HG02763 (cell line): ENCODE data around the gene NFIX.

Source experiments
- ATAC-seq: cut with Tn5 transposase; IDR thresholded peaks from one replicate; pipeline ENCODE4 v1.9.1; 2021; ENCODE audit warnings: mild to moderate bottlenecking, moderate library complexity; ENCODE audit not compliant: unreplicated experiment

NFIX gene

GRCh38 chr19:13053238-13053637 lies 58.0 kb downstream of the NFIX start:
- no peak for ATAC-seq

GRCh38 chr19:13053761-13054625 lies 58.7 kb downstream of the NFIX start:
- no peak for ATAC-seq

- no peak for ATAC-seq
Observed at GRCh38 chr19:13054626-13055212, 59.4 kb downstream of the NFIX start.

DNA sequence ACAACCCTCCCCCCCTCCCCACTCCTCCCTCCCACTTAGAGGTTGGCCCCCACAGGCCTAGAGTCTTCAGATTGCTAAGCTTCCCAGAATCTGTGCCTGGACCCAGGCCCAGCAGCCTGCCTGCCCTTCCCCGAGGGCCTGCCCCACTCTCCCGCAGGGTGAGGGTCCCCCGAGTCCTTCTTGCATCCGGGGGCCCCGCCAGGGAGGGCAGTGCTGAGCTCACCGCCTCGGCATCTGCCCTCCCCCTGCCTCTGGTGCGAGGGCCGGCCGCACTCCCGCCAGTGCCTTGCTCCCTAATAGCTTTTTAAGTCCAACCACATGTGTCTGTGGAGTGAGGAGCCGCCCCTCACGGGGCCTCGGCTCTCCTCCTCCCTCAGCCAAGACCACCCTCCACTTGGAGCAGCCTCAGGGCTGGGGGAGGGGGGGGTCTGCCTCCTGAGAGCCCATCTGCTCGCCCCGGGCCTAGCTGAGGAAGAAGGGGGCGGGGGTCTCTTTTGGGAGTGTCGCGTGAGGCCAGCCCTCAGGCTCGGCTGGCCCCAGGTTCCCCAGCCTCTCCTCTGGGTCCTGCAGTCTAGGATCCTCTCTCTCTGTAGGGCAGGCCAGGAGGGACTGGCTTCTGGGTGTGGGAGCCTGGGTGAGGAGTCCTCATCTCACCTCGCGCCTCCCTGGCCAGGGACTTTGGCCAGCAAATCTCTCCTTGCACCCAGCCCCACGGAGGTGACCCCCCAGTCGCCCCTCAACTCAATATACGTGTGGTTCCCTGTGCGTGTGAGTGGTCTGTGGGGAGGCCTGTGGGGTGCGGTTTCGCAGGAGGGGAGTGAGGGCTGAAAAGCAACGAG lies 60.2 kb downstream of the NFIX start:
- no peak for ATAC-seq

GRCh38 chr19:13056052-13056660 lies 60.9 kb downstream of the NFIX start:
- ATAC-seq = no peak

- no peak for ATAC-seq
Observed at GRCh38 chr19:13057147-13057572, 61.9 kb downstream of the NFIX start.

DNA sequence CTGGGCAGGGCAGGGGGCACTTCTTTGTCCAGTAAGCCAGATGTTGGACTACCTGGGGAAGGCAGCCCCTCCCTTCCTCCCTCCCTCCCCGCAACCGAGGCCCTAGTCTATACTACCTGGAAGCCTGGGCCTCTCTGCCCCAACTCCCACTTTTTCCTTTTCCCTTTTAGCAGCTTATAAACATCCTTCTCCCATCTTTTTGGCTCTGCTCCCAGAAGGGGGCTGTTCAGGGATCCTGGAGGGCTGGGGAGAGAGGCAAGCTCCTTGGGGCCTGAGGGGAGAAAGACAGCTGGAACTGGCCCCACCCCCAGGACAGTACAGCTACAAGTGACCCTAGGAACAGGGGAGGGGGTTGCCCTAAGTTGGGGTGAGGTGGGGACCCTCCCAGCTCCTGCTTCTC lies 62.5 kb downstream of the NFIX start:
- no peak for ATAC-seq

DNA sequence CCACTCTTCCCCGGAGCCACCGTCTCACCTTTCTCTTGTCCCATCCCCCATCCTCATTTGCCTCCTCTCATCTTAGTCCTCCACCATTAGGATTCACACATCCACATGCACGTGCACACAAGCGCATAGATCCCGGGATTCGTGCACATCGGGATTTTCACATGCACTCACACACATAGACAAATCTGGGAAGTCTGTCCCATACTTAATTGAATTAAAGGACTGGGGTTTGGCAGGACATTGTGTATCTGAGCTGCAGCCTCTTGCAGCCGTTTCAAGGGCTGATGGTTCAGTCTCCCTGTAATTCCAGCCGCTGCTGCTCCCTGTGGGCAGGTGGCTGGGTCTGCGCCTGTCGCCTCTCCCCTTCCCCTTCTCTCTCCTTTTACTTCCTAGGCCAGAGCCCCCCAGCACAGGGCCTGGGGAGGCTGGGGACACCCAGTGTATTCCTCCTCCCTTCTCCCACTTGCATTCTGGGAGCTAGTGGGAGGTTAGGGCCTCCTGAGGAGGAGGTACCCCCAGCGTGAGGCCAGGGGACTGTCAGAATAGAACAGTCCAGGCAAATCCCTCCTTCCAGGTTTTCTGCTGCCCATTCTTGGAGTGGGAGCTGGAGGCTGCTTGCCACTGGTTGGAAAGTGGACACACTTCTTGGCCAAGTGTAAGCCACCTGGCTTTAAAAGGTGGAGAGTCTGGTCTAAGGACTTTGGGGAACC lies 63.8 kb downstream of the NFIX start:
- ATAC-seq = no peak

DNA sequence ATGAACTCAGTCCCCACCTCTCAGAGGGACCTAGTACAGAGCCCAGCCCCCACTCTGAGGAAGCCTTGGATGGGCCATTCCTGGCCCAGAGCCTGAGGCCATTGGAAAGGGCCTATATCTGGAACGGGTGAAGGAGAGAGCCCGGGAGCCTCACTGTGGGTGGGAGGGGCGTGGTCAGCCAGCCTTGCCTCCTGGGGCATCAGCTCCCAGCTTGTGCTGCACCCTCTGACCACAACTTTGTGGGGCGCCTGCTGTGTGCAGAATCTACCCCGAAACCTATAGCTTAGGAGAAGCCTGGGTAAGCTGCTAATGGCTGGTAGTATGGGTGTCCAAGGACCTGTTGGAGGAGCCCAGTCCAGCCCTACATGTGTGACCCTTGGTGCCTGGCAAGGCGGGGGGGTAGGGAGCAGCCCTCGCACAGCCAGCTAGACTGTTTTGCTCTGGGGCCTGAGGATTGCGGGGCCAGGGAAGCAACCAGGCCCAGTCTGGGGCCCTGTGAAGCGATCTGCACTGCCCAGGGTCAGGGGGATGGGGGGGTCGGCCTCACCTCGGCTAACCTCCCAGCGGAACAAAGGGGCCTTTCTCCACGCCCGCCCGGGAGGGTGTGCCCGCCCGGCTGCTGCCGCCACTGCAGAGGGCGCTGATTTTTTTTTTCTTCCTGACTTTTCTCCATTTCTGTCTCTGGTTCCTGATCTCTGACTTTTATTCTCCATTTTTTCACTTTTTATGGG lies 65.1 kb downstream of the NFIX start:
- ATAC-seq = no peak

- no peak for ATAC-seq
Observed at GRCh38 chr19:13060964-13061927, 66.0 kb downstream of the NFIX start.

- ATAC-seq = no peak
Observed at GRCh38 chr19:13062317-13062716, 67.0 kb downstream of the NFIX start.

DNA sequence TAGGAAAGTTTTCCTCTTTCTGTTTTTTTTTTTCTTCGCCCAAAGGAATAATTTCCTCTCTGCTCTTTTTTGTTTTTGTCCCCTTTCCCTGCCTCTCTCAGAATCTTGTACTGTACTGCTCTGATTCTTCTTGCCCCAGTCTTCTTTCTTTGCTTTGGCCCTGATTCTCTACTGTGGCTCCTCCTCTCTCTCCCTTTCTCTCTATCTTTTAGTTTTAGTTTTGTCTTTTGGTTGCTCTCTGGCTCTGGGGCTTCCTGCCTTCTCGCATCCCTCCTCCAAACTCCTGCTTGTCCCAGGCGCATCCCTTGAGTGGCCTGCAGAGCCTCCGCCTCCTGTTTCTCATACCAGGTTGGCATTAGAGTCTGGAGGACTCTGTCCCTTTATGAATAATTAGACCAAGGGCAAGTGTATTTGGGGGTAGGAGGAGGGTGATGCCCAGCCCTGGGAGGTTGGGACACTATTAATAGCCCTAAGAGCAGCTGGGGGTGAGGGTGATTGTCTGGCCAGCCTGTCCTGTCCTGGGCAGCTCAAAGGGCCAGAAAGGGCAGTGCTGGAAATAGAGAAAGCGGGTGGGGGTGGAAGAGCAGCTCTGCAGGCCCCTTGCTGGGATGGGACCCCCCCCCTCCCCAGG lies 68.3 kb downstream of the NFIX start:
- no peak for ATAC-seq

- no peak for ATAC-seq
Observed at GRCh38 chr19:13064092-13064489, 68.8 kb downstream of the NFIX start.

- ATAC-seq = no peak
Observed at GRCh38 chr19:13066226-13066625, 71.0 kb downstream of the NFIX start.

DNA sequence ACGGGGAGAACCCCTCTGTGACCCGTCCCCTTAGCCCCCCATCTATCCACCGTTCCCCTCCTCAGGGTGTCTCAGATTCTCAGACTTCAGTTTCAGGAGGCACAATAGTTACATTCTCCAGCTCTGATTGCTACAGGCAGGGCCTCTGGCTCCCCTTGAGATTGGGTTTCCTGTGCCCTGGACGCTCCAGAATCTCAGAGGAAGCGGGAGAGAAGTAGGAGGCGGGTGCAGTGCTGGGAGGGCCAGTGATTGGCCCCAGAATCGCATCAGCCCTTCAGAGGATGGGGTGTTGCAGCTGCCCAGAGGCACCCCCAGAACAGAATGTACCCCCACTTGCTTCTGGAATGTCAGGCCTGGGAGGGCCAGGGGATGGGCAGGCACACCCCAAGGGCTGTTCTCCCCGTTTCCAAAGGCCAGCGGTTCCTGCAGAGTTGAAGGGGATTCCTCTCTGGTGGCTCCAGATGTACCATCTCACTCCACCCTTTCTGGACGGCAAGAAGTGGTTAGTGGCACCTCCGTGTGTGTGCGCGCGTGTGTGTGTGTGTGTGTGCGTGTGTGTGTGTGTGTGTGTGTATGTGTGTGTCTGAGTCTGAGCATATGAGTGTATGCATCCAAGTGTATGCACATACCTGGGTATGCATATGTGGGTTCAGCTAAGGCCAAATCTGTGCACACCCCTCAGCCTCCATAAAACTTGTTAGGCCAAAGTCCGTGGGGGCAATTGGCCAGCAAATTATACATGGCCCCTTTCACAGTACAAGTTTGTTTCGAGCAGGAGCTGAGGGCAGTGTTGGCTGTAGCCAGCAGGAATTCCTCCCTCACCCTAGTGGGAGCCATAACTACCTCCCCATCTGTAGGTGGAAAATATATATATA lies 71.9 kb downstream of the NFIX start:
- no peak for ATAC-seq

DNA sequence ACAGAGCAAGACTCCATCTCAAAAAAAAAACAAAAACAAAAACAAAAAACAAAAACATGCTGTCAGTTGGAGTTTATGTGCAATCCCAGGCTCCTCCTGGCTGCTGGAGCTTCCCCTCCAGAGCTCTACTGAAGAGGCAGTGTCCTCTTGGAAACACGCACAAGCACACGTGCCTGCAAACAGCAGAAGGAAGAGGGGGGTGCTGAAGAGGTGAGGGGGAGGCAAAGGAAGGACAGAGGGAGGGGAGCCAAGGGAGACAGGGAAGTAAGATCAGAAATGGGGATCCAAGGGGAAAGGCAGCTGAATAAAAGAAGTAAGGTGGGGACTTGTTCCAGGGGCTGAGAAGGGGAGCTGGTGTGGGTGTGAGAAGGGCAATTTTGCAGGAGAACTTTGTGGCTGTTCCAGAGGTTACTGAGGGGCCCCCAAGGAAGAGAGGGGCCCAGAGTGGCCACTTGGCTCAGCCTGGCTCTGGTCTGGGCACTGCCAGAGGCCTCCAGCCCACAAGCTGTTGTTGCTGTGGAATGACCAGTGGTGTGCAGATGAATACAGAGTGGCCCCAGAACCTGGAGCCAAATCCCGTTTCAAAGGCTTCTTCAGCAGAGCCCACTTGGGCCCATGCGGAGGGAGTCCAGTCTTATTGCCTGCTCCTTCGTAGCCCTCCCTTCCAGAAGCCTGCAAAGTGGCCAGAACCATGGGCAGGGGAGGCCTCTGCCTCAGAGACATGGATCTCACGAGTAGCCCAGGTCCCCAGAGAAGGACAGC lies 73.0 kb downstream of the NFIX start:
- ATAC-seq = no peak
